LNCAP (cell line): ENCODE data around the gene NDUFS6.

Experiments used
- CTCF ChIP-seq: fragments of 450-650 bp; IDR thresholded peaks from 2 replicates; pipeline ENCODE4 v1.5.1; 2017; ENCODE audit warnings: mild to moderate bottlenecking

Gene NDUFS6

GRCh38 chr5:1757511-1757910 lies 43.7 kb upstream of the NDUFS6 start:
- TF ChIP-seq CTCF: no peak

GRCh38 chr5:1758574-1758973 lies 42.6 kb upstream of the NDUFS6 start:
- TF ChIP-seq CTCF: no peak

- TF ChIP-seq CTCF: no peak
Measured at GRCh38 chr5:1759378-1759970, 41.7 kb upstream of the NDUFS6 start.

GRCh38 chr5:1760231-1760630 lies 41.0 kb upstream of the NDUFS6 start:
- no peak for TF ChIP-seq CTCF

- TF ChIP-seq CTCF: no peak
Measured at GRCh38 chr5:1760656-1761452, 40.4 kb upstream of the NDUFS6 start.

- no peak for TF ChIP-seq CTCF
Measured at GRCh38 chr5:1761453-1761755, 39.8 kb upstream of the NDUFS6 start.

GRCh38 chr5:1762121-1762882 lies 38.9 kb upstream of the NDUFS6 start:
- no peak for TF ChIP-seq CTCF
